AG04450 (cell line): Measurements from ENCODE around the gene NKAIN2. TPM values are rescaled to one million over a fixed set of nuclear protein-coding genes. Genes with fewer than 3 reads are reported as not detected.
"Not testable (repeated sequence)": the region's sequence is repeated elsewhere in the genome, so short reads cannot be mapped to it uniquely, and the experiment has no call there.

Experiments
- CTCF ChIA-PET: fragments of 300-600, 350-600 bp; formaldehyde crosslinking; extraction: SDS; loops from one replicate; lab custom pipeline; 2022; ENCODE audit warnings: antibody characterized with exemption, inconsistent platforms; lab: Charles Lee
- POLR2A ChIA-PET: fragments of 350-600 bp; formaldehyde crosslinking; extraction: SDS; loops from one replicate; lab custom pipeline; 2021; ENCODE audit warnings: antibody characterized with exemption, inconsistent platforms; lab: Yijun Ruan, JAX
- DNase-seq: peaks from one replicate; pipeline ENCODE4 v3.0.0-alpha.2; 2011; ENCODE audit warnings: low read depth, low spot score
- H3K27ac ChIP-seq: one replicate; pipeline ENCODE4 v1.5.1; 2012; ENCODE audit warnings: low read depth, low read length, control low read depth
- H3K27me3 ChIP-seq: one replicate; pipeline ENCODE4 v1.6.0; 2012; ENCODE audit warnings: low read length; ENCODE audit not compliant: control insufficient read depth, insufficient read depth
- H3K4me3 ChIP-seq: 2 replicates; pipeline ENCODE4 v1.5.1; 2011; ENCODE audit warnings: mild to moderate bottlenecking, low read depth, low read length, control low read depth
- H3K9me3 ChIP-seq: 2 replicates; pipeline ENCODE4 v1.5.1; 2012; ENCODE audit warnings: low read length; ENCODE audit not compliant: control insufficient read depth, insufficient read depth
- polyA plus RNA-seq: library from polyadenylated mRNA; depleted of rRNA; stranded (reverse); fragments of >200 nt; gene quantifications from 2 replicates; pipeline ENCODE4 v1.2.3, GENCODE V29; 2011
- TF ChIP-seq, protein P1 (sequence below): IDR thresholded peaks from 2 replicates; pipeline ENCODE4 v1.5.1; 2011; ENCODE audit warnings: low read depth, low read length, control low read depth, inconsistent platforms

NKAIN2 gene
- polyA plus RNA-seq, 1 experiment: not detected

DNA sequence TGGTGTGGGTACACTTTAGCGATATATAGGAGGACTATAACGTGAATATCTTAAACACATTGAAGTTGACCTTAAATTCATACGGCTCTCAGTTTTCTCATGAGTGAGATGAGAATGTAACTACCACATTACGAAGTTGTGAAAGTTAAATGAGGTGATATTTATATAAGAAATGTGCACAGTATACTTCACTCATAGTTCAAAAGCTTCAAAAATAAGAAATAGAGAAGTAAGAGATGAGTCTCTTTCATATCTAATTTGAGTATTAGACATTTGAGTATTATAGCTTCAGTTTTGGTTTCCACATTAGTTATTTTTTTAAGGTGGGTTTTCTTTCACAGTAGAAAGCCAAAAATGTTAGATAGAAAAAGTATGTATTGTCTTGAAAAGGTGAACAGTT, 183.3 kb downstream of the NKAIN2 start:
- Histone ChIP-seq H3K27me3 (no peaks in the 10 kb centered on the region), H3K27ac (no peak overlapping the region), H3K9me3 (no peaks in the 10 kb centered on the region), H3K4me3 (no peak overlapping the region)
- DNase-seq: no peak
- ChIA-PET CTCF (no interaction called here), POLR2A (no interaction called here)
- TF ChIP-seq, protein P1, sequence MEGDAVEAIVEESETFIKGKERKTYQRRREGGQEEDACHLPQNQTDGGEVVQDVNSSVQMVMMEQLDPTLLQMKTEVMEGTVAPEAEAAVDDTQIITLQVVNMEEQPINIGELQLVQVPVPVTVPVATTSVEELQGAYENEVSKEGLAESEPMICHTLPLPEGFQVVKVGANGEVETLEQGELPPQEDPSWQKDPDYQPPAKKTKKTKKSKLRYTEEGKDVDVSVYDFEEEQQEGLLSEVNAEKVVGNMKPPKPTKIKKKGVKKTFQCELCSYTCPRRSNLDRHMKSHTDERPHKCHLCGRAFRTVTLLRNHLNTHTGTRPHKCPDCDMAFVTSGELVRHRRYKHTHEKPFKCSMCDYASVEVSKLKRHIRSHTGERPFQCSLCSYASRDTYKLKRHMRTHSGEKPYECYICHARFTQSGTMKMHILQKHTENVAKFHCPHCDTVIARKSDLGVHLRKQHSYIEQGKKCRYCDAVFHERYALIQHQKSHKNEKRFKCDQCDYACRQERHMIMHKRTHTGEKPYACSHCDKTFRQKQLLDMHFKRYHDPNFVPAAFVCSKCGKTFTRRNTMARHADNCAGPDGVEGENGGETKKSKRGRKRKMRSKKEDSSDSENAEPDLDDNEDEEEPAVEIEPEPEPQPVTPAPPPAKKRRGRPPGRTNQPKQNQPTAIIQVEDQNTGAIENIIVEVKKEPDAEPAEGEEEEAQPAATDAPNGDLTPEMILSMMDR: no peak

DNA sequence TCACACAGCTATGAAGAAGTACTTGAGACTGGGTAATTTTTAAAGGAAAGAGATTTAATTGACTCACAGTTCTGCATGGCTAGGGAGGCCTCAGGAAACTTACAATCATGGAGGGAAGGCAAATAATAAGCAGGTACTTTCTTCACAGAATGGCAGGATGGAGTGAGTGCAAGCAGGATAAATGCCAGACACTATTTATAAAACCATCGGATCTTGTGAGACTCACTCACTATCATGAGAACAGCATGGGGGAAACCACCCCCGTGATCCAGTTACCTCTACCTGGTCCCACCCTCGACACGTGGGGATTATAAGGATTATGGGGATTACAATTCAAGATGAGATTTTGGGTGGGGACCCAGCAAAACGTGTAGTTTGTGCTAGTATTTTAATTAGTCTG, 186.3 kb downstream of the NKAIN2 start:
- H3K27ac ChIP-seq, POLR2A ChIA-PET, H3K27me3 ChIP-seq, DNase-seq, H3K4me3 ChIP-seq, CTCF ChIA-PET, H3K9me3 ChIP-seq: not testable (repeated sequence)

DNA sequence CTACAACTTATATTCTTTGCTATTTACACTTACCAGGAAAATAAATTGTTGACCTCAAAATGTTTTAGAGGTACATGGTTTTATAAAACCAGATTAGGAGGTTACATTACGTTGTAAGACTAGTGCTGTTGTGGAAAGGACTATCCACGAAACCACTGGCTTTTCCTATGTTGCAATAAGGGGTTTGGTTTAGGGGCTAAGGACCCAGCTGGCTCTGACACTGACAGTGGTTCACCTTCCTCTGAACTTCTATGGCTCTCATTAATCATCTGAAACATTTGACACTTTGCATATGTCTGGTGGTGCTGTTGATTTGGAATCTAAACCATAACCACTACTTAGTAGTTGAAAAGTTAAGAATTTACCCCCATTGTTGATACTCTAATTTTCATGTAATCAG, 186.7 kb downstream of the NKAIN2 start:
- Histone ChIP-seq H3K9me3 (no peaks in the 10 kb centered on the region), H3K27me3 (no peaks in the 10 kb centered on the region), H3K27ac (no peak overlapping the region), H3K4me3 (no peak overlapping the region)
- DNase-seq: no peak
- TF ChIP-seq, protein P1: no peak
- ChIA-PET POLR2A (no interaction called here), CTCF (no interaction called here)

DNA sequence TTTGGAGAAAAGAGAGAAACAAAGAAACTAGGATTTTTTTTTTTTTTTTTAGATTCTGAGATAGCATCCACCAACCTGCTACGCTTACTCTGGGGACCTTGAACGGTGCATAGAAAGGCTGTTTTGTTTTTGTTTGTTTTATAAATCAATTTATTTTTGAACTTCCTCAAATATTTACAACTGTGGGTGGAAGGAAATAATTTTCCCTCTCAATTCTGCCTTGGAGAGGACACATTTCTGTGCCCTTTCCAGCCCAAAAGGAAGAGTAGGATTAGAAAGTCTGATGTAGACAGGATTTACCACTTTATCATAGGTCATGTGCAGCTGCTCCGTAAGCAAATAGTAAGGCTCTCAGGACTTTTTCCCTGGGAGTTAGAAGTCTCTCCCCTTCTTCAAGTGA, 190.5 kb downstream of the NKAIN2 start:
- Histone ChIP-seq H3K27ac (no peak overlapping the region), H3K27me3 (no peaks in the 10 kb centered on the region), H3K4me3 (no peak overlapping the region), H3K9me3 (no peaks in the 10 kb centered on the region)
- CTCF ChIA-PET: no interaction called here
- TF ChIP-seq, protein P1: no peak
- no peak for DNase-seq
- POLR2A ChIA-PET: no interaction called here

DNA sequence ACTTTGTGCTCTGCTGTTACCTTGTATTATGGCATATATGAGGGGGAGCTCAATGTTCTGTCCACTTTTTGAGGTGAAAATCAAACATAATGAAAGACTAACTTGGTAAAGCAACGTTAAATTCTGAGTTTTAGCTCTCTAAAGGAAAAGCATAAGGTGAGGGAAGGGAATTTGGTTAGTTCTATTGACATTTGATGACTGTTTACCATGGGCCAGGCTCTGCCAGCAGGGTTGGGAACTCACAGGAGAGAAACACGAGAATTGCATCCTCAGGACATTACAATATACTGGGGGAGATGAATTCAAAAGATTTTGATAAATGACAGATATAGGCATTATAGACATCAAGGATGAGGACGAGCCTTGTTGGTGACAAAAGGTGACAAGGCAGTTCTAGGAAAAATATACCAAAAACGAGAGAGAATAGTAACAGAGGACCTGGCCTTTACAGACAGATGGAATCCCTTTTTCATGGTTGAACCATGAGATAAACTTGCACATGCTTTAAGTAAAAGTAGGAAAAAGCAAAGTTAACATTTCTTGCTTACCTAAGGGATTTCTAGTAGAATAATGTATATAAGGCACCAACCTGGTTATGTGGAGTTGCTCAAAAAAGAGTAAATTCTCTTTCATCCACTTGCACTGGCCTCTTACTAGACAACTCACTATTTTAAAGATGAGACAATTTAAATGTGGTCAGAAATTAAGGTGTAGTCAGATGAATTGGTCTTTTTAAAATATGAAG, 191.4 kb downstream of the NKAIN2 start:
- TF ChIP-seq, protein P1: no peak
- Histone ChIP-seq H3K9me3 (no peaks in the 10 kb centered on the region), H3K27me3 (no peaks in the 10 kb centered on the region), H3K4me3 (no peak overlapping the region), H3K27ac (no peak overlapping the region)
- DNase-seq: no peak
- ChIA-PET CTCF (no interaction called here), POLR2A (no interaction called here)
